HG02588 (cell line): ENCODE data around the gene SLC15A1.
"Not testable (repeated sequence)": the region's sequence is repeated elsewhere in the genome, so short reads cannot be mapped to it uniquely, and the experiment has no call there.

Source experiments
- ATAC-seq: cut with Tn5 transposase; IDR thresholded peaks from one replicate; pipeline ENCODE4 v1.9.1; 2021; ENCODE audit warnings: mild to moderate bottlenecking, moderate library complexity; ENCODE audit not compliant: unreplicated experiment

SLC15A1 gene

GRCh38 chr13:98754468-98754867 is 2.0 kb upstream of the SLC15A1 start:
- ATAC-seq, result not testable (repeated sequence)

- no peak for ATAC-seq
Observed at GRCh38 chr13:98751861-98752466, 508 bp downstream of the SLC15A1 start.

DNA sequence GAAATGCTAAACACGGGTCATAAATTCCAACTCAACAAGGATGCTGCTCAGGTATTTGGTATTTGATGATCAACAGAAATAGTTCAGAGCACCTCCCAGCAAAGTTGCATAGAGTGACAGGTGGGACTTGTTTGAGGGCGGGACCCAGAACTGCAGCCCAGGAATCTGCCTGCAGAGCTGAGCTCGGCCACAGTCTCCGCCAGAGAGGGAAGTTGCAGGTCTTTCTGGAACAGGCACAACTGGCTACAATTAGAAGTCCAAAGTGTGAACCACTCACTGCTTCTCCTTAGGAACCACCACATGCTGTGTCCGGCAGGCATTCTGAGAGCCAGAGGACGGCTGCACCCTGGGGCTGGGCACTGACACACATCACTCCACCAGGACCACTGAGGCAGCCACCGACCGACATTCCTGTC is 1.1 kb downstream of the SLC15A1 start:
- no peak for ATAC-seq

DNA sequence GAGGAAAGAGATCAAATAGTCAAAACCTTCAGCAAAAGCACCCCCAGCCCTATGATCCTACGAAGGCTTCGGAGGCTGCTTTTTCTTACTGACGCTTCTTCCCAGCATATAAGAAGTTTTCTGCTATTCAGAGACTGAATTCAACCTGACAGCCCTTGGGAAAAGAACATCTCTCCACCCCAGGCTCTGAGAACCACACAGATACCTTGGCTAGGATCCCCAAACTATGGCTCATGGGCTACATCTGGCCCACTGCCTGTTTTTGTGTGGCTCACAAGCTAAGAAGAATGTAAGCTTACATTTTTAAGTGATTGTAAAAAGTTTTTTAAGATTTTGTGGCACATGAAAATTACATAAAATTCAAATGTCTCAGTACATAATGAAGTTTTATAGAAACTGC is 3.0 kb downstream of the SLC15A1 start:
- no peak for ATAC-seq

DNA sequence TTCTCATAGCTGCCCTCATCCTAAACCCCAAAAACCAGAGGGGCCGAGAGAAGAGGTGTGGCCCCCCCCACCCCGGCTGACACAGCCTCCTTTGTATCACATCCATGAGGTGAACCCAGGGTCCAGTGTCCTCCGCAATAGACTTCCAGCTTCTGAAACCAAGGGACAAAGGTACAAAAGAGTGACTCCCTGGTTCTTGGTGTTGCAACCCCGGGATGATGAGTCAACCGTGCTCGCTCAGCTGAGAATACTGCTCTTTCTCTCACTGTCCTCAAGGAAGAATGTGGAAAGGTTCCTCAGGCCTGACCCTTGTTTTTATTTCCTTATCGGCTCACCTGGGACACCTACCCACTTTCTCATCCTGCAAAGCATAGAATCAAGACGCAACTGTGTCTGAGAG is 5.5 kb downstream of the SLC15A1 start:
- no peak for ATAC-seq

GRCh38 chr13:98743377-98743776 is 9.1 kb downstream of the SLC15A1 start:
- no peak for ATAC-seq

- no peak for ATAC-seq
Observed at GRCh38 chr13:98742961-98743360, 9.5 kb downstream of the SLC15A1 start.

DNA sequence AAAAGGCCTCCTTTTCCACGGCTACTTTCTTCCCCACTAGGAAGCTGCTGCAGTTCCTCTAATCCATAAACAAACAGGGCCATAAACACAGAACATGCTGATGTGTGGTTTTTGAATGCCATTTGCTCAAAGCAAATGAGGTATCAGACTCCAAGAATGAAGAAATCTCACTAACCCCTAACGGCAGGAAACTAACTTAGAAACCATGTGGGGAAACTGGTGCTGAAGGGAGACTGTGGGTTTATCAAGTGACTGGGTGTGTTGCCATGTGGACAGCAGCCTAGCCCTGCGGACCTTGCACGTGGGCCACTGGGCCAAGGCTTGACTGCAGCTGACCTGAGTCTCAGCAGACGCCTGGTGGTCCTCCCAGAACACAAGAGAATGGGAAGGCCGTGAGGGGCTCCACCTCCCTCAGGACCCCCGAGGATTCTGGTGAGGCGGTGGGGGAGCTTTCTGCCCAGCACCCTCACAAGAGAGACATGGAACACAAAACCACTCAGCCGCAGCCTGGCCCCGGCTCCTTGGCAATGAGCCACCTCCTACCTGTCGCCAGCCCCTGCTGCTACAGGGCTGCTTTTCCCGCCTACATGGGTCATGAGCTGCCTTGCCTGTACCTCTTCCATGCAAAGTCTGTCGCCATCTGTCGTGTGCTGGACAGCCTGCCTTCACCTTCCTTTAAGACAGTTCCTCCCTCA is 10.6 kb downstream of the SLC15A1 start:
- no peak for ATAC-seq

- no peak for ATAC-seq
Observed at GRCh38 chr13:98740131-98740530, 12.3 kb downstream of the SLC15A1 start.

GRCh38 chr13:98738993-98739392 is 13.5 kb downstream of the SLC15A1 start:
- ATAC-seq, result no peak

DNA sequence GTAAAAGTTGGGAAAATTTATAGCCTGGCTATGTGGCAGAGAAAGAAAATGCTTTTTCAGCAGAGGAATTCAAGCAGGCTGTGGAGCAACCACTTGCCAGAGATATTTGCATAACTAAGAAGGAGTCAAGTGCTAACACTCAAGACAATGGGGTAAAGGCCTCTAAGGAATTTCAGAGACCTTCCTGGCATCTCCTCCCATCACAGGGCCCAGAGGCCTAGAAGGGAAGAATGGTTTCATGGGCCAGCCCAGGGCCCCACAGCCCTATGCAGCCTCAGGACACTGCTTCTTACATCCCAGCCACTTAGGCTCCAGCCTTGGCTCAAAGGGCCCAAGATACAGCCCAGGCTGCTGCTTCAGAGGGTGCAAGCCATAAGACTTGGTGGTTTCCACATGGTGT is 14.3 kb downstream of the SLC15A1 start:
- no peak for ATAC-seq

DNA sequence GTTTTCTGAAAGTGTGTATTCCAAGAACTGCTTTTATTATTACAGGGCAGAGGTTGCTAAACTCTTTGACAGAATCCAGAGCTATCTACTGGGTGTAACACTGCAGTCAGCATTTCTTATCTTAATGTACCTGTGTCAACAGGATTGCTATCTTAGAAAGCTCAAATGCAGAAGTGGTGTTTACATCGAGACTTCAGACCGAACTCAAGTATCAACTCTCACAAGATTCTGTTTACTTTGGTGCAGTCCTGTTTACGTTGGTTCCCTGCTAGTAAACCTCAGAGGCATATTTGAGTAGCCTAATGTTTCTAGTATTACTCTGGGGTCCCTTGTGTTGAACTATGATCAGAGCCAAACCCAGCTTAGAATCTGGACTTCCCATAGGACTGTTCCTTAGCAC is 20.5 kb downstream of the SLC15A1 start:
- ATAC-seq, result no peak

- ATAC-seq, result no peak
Observed at GRCh38 chr13:98731038-98731437, 21.4 kb downstream of the SLC15A1 start.

DNA sequence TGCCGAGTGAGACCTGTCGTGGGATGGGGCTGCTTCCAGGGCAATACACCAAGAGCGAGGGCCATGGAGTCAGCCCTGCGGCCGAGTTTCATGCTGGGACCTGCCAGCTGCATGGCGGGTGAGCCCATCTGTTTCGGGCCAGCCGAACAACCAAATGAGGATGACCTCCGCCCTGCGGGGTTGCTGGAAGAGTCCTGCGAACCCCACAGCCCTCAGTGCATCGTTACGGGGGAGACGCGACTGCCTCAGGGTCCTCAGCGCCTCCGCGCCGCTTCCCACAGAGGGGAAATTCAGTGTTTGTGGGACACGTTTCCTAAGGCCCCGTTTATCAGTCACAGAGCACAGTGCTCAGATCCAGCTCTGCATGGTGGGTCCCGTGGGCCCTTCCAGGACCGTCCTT is 22.0 kb downstream of the SLC15A1 start:
- no peak for ATAC-seq

DNA sequence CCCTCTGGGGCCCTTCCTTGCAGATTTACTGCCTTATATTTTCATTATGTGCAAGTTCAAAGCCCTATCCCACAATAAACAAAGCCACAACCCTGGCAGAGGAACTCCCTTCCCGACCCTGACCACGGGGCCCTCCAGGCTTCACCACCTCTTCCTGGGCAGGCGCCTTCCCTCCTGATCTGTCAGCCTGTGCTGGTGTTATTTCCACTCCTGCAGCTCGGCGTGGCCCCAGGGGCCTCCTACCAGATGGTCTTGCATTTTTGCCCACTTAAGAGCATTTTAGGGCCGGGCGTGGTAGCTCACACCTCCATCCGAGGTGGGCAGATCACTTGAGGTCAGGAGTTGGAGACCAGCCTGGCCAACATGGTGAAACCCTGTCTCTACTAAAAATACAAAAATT is 22.8 kb downstream of the SLC15A1 start:
- no peak for ATAC-seq

DNA sequence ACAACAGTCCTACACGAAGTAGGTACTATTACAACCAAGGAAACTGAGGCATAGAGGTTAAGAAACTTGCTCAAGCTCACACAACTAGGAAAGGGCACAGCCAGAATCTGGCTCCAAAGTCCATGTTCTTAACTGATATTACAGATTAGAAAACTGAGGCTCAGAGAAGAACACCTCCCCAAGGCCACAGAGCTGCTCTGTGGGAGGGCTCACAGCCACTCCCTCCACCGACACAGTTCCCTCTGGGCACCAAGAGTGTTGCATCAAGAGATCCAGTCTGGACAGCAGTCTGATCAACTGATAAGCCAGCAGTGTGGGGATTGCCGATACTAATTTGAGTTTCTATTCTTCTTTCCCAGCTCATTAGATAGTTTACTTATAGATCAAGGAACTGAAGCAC is 29.5 kb downstream of the SLC15A1 start:
- no peak for ATAC-seq

GRCh38 chr13:98721825-98722510 is 30.5 kb downstream of the SLC15A1 start:
- ATAC-seq, result no peak

GRCh38 chr13:98719527-98720250 is 32.8 kb downstream of the SLC15A1 start:
- no peak for ATAC-seq

GRCh38 chr13:98717891-98718290 is 34.6 kb downstream of the SLC15A1 start:
- ATAC-seq, result no peak

GRCh38 chr13:98717256-98717655 is 35.2 kb downstream of the SLC15A1 start:
- ATAC-seq, result no peak

- no peak for ATAC-seq
Observed at GRCh38 chr13:98710521-98710920, 42.0 kb downstream of the SLC15A1 start.
